ENCODE measurements around the gene POLR3H.

GRCh38 chr22:41585898-41586297 is 41.6 kb upstream of the POLR3H start:
- TF ChIP-seq ZBTB10 (tag by site-specific recombination; IDR thresholded peaks at IDR 0.05) (no peak), GLI4 (tag by site-specific recombination; IDR thresholded peaks at IDR 0.05) (no peak), KLF9 (tag by site-specific recombination; IDR thresholded peaks at IDR 0.05; ENCODE audit: low read depth) (no peak), GLIS2 (tag by site-specific recombination; IDR thresholded peaks at IDR 0.05) (no peak), OSR2 (tag by site-specific recombination; IDR thresholded peaks at IDR 0.05) (no peak), ZNF416 (tag by site-specific recombination; IDR thresholded peaks at IDR 0.05) (no peak), YY1 (tag by site-specific recombination; IDR thresholded peaks at IDR 0.05) (no peak), ZNF24 (tag by site-specific recombination; IDR thresholded peaks at IDR 0.05) (no peak), REST (tag by site-specific recombination; IDR thresholded peaks at IDR 0.05) (no peak)
- TF ChIP-seq, protein P1, sequence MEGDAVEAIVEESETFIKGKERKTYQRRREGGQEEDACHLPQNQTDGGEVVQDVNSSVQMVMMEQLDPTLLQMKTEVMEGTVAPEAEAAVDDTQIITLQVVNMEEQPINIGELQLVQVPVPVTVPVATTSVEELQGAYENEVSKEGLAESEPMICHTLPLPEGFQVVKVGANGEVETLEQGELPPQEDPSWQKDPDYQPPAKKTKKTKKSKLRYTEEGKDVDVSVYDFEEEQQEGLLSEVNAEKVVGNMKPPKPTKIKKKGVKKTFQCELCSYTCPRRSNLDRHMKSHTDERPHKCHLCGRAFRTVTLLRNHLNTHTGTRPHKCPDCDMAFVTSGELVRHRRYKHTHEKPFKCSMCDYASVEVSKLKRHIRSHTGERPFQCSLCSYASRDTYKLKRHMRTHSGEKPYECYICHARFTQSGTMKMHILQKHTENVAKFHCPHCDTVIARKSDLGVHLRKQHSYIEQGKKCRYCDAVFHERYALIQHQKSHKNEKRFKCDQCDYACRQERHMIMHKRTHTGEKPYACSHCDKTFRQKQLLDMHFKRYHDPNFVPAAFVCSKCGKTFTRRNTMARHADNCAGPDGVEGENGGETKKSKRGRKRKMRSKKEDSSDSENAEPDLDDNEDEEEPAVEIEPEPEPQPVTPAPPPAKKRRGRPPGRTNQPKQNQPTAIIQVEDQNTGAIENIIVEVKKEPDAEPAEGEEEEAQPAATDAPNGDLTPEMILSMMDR (tag by site-specific recombination; IDR thresholded peaks at IDR 0.05) = no peak
- TF ChIP-seq, protein P2, sequence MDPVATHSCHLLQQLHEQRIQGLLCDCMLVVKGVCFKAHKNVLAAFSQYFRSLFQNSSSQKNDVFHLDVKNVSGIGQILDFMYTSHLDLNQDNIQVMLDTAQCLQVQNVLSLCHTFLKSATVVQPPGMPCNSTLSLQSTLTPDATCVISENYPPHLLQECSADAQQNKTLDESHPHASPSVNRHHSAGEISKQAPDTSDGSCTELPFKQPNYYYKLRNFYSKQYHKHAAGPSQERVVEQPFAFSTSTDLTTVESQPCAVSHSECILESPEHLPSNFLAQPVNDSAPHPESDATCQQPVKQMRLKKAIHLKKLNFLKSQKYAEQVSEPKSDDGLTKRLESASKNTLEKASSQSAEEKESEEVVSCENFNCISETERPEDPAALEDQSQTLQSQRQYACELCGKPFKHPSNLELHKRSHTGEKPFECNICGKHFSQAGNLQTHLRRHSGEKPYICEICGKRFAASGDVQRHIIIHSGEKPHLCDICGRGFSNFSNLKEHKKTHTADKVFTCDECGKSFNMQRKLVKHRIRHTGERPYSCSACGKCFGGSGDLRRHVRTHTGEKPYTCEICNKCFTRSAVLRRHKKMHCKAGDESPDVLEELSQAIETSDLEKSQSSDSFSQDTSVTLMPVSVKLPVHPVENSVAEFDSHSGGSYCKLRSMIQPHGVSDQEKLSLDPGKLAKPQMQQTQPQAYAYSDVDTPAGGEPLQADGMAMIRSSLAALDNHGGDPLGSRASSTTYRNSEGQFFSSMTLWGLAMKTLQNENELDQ (tag by site-specific recombination; IDR thresholded peaks at IDR 0.05; ENCODE audit: low read depth) = no peak
